Measurements from ENCODE around the gene HECTD4.

HECTD4 gene

DNA sequence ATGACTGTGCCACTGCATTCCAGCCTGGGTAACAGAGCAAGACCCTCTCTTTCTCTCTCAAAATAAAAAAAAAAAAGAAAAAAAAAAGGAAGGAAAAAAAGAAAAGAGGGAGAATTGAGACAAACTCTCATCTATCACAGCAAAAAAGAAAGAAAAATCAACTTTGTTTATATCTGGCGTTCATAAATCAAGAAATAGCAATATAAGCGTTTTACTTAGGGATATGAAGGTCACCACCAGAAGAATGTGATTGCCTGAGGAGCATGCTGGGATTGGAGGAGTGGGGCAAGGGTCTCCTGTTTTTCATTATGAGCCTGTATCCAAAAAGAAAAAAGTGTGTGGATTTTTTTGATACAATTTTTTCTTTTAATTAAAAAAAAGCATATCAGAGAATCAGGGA, 78.4 kb downstream of the HECTD4 start:
- Histone ChIP-seq H3K27ac (no peak overlapping the region), H3K4me1 (ENCODE audit: control insufficient read depth in 1 of 2, insufficient read depth in 1 of 2, low read depth in 1 of 2, low read length in 1 of 2) (no peaks in the 10 kb centered on the region), H3K9me3 (no peaks in the 10 kb centered on the region), H3K36me3 (peaks cover 54% of the 10 kb centered on the region), H3K27me3 (no peaks in the 10 kb centered on the region), H3K4me3 (ENCODE audit: low read depth in 1 of 2, low read length in 1 of 2) (no peak overlapping the region)
- TF ChIP-seq, protein P1, sequence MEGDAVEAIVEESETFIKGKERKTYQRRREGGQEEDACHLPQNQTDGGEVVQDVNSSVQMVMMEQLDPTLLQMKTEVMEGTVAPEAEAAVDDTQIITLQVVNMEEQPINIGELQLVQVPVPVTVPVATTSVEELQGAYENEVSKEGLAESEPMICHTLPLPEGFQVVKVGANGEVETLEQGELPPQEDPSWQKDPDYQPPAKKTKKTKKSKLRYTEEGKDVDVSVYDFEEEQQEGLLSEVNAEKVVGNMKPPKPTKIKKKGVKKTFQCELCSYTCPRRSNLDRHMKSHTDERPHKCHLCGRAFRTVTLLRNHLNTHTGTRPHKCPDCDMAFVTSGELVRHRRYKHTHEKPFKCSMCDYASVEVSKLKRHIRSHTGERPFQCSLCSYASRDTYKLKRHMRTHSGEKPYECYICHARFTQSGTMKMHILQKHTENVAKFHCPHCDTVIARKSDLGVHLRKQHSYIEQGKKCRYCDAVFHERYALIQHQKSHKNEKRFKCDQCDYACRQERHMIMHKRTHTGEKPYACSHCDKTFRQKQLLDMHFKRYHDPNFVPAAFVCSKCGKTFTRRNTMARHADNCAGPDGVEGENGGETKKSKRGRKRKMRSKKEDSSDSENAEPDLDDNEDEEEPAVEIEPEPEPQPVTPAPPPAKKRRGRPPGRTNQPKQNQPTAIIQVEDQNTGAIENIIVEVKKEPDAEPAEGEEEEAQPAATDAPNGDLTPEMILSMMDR (IDR thresholded peaks at IDR 0.05), result no peak

DNA sequence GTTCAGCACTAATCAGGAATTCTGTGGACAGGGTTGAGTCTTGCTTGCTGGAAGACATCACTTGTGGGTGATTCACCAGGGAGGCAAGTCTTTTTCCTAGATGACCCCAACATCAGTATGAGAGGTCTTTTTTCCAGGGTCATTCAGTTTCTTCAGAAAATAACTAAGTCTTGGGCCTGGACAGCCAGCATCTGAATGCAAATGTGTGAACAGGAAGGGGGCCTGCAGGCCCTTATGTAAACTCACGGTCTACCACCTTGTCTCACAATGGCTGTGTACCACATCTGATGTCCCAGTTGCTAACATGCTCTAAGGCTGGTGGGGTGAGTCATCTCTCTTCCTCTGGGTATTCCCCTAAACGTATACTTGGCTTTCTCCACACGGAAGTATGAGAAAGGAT, 79.2 kb downstream of the HECTD4 start:
- Histone ChIP-seq H3K9me3 (no peaks in the 10 kb centered on the region), H3K4me1 (ENCODE audit: control insufficient read depth in 1 of 2, insufficient read depth in 1 of 2, low read depth in 1 of 2, low read length in 1 of 2) (no peaks in the 10 kb centered on the region), H3K36me3 (peaks cover 49% of the 10 kb centered on the region), H3K27me3 (no peaks in the 10 kb centered on the region), H3K4me3 (ENCODE audit: low read depth in 1 of 2, low read length in 1 of 2) (no peak overlapping the region), H3K27ac (no peak overlapping the region)
- TF ChIP-seq, protein P1 (IDR thresholded peaks at IDR 0.05), result no peak

DNA sequence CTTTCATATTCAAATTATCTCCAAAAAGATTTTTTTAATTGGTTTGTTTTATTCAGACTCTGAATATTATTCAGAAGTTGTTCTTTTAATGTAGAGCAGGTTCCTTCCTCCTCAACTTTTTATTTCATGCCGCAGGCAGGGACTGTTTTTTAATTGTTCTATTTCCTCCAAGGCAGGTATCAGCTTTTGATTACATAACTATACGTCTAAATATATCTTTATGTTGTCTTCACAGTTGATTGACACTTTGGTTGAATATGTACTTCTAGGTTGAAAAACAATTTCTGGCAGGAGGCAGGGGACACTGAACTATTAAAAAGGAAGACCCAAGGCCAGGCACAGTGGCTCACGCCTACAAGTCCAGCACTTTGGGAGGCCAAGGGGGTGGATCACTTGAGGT, 82.5 kb downstream of the HECTD4 start:
- TF ChIP-seq, protein P1 (IDR thresholded peaks at IDR 0.05), result no peak
- no peaks in the 10 kb centered on the region for H3K4me1 ChIP-seq (ENCODE audit: control insufficient read depth in 1 of 2, insufficient read depth in 1 of 2, low read depth in 1 of 2, low read length in 1 of 2)
- peaks cover 43% of the 10 kb centered on the region for H3K36me3 ChIP-seq
- no peaks in the 10 kb centered on the region for H3K27me3 ChIP-seq
- H3K4me3 ChIP-seq (ENCODE audit: low read depth in 1 of 2, low read length in 1 of 2), result no peak overlapping the region
- no peaks in the 10 kb centered on the region for H3K9me3 ChIP-seq
- no peak overlapping the region for H3K27ac ChIP-seq

DNA sequence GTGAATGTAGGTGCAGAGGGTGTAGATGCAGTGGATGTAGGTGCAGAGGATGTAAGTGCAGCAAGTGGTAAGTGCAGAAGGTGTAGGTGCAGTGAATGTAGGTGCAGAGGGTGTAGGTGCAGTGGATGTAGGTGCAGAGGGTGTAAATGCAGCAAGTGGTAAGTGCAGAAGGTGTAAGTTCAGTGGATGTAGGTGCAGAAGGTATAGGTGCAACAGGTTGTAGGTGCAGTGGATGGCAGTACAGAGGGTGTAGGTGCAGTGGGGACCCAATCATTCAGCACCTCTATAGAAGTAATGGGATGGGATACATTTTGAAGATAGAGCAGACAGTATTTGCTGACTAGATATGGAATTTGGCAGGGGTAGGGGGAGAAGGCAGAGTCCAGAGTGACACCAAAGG, 85.0 kb downstream of the HECTD4 start:
- Histone ChIP-seq H3K4me3 (ENCODE audit: low read depth in 1 of 2, low read length in 1 of 2) (no peak overlapping the region), H3K9me3 (no peaks in the 10 kb centered on the region), H3K27ac (no peak overlapping the region), H3K36me3 (peaks cover 31% of the 10 kb centered on the region), H3K4me1 (ENCODE audit: control insufficient read depth in 1 of 2, insufficient read depth in 1 of 2, low read depth in 1 of 2, low read length in 1 of 2) (no peaks in the 10 kb centered on the region), H3K27me3 (no peaks in the 10 kb centered on the region)
- TF ChIP-seq, protein P1 (IDR thresholded peaks at IDR 0.05), result no peak

DNA sequence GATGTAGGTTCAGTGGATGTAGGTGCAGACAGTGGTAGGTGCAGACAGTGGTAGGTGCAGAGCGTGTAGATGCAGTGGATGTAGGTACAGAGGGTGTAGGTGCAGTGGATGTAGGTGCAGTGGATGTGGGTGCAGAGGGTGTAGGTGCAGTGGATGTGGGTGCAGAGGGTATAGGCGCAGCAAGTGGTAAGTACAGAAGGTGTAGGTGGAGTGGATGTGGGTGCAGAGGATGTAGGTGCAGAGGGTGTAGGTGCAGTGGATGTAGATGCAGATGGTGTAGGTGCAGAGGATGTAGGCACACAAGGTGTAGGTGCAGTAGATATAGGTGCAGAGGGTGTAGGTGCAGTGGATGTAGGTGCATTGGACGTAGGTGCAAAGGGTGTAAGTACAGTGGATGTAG, 86.0 kb downstream of the HECTD4 start:
- Histone ChIP-seq H3K4me3 (ENCODE audit: low read depth in 1 of 2, low read length in 1 of 2) (no peak overlapping the region), H3K27me3 (no peaks in the 10 kb centered on the region), H3K27ac (no peak overlapping the region), H3K36me3 (peaks cover 21% of the 10 kb centered on the region), H3K9me3 (no peaks in the 10 kb centered on the region), H3K4me1 (ENCODE audit: control insufficient read depth in 1 of 2, insufficient read depth in 1 of 2, low read depth in 1 of 2, low read length in 1 of 2) (no peaks in the 10 kb centered on the region)
- TF ChIP-seq, protein P1 (IDR thresholded peaks at IDR 0.05), result no peak

DNA sequence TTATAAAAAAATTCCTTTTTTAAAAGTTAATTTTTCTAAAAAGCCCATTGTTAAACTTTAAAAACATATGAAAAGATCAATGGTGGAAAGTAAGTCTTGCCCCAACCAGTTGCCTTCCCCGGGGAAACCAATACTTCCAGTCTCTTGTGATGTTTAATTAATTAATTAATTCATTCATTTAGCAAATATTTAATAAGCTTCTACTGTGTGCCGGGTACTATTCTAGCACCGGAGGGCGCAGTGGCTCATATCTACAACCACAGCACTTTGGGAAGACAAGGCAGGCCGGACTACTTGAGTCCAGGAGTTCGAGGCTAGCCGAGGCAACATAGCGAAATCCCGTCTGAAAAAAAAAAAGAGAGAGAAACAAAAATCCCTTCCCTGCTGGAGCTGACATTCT, 87.4 kb downstream of the HECTD4 start:
- Histone ChIP-seq H3K27ac (no peak overlapping the region), H3K27me3 (no peaks in the 10 kb centered on the region), H3K36me3 (peaks cover 23% of the 10 kb centered on the region), H3K4me1 (ENCODE audit: control insufficient read depth in 1 of 2, insufficient read depth in 1 of 2, low read depth in 1 of 2, low read length in 1 of 2) (no peaks in the 10 kb centered on the region), H3K4me3 (ENCODE audit: low read depth in 1 of 2, low read length in 1 of 2) (no peak overlapping the region), H3K9me3 (no peaks in the 10 kb centered on the region)
- TF ChIP-seq, protein P1 (IDR thresholded peaks at IDR 0.05), result no peak
